Astrocyte (in vitro differentiated cells and primary cell): ENCODE data around the gene BCL2. TPM values are rescaled to one million over a fixed set of nuclear protein-coding genes. Genes with fewer than 3 reads are reported as not detected.

Source experiments
- DNase-seq: peaks from one replicate; pipeline ENCODE4 v3.0.0-alpha.2; 2010; ENCODE audit warnings: low read depth
- FAIRE-seq: peaks from 2 replicates; lab custom pipeline; 2011; peaks lifted over from hg19 to GRCh38; lab: Jason Lieb, UNC
- H2AFZ ChIP-seq: 2 replicates; pipeline ENCODE4 v1.6.0; 2012; ENCODE audit warnings: low read depth, low read length, inconsistent platforms
- H3K27ac ChIP-seq: 2 replicates; pipeline ENCODE4 v1.5.1; 2011; ENCODE audit warnings: low read depth, low read length, inconsistent platforms
- H3K27me3 ChIP-seq: 2 replicates; pipeline ENCODE4 v1.6.0; 2011; ENCODE audit warnings: low read length, inconsistent platforms; ENCODE audit not compliant: insufficient read depth
- H3K36me3 ChIP-seq: 2 replicates; pipeline ENCODE4 v1.5.1; 2011; ENCODE audit warnings: low read length, inconsistent platforms; ENCODE audit not compliant: insufficient read depth
- H3K4me1 ChIP-seq: 2 replicates; pipeline ENCODE4 v1.5.1; 2011; ENCODE audit warnings: low read length, inconsistent platforms; ENCODE audit not compliant: insufficient read depth
- H3K4me2 ChIP-seq: 2 replicates; pipeline ENCODE4 v1.6.0; 2012; ENCODE audit warnings: low read length, inconsistent platforms
- H3K4me3 ChIP-seq: 2 replicates; pipeline ENCODE4 v1.5.1; 2011; ENCODE audit warnings: low read depth, mild to moderate bottlenecking, low read length, inconsistent platforms; ENCODE audit not compliant: insufficient read depth
- H3K79me2 ChIP-seq: 2 replicates; pipeline ENCODE4 v1.6.0; 2012; ENCODE audit warnings: mild to moderate bottlenecking, low read length, inconsistent platforms; ENCODE audit not compliant: insufficient read depth
- H3K9ac ChIP-seq: 2 replicates; pipeline ENCODE4 v1.6.0; 2012; ENCODE audit warnings: mild to moderate bottlenecking, low read length, inconsistent platforms
- H3K9me3 ChIP-seq: 2 replicates; pipeline ENCODE4 v1.5.1; 2012; ENCODE audit warnings: low read depth, mild to moderate bottlenecking, low read length, inconsistent platforms; ENCODE audit not compliant: insufficient read depth
- H4K20me1 ChIP-seq: 2 replicates; pipeline ENCODE4 v1.6.0; 2012; ENCODE audit warnings: low read length, inconsistent platforms; ENCODE audit not compliant: insufficient read depth
- H3K27ac Mint-ChIP-seq: one replicate; pipeline ENCODE4 v1.8.0; 2021; ENCODE audit warnings: mild to moderate bottlenecking, mixed read lengths; ENCODE audit not compliant: unreplicated experiment
- H3K27me3 Mint-ChIP-seq: one replicate; pipeline ENCODE4 v1.8.0; 2021; ENCODE audit warnings: low read depth, mixed read lengths; ENCODE audit not compliant: unreplicated experiment
- H3K36me3 Mint-ChIP-seq: one replicate; pipeline ENCODE4 v1.8.0; 2021; ENCODE audit warnings: low read depth, mixed read lengths; ENCODE audit not compliant: unreplicated experiment
- H3K4me1 Mint-ChIP-seq: one replicate; pipeline ENCODE4 v1.8.0; 2021; ENCODE audit warnings: low read depth, mixed read lengths; ENCODE audit not compliant: unreplicated experiment
- H3K4me3 Mint-ChIP-seq: one replicate; pipeline ENCODE4 v1.8.0; 2021; ENCODE audit warnings: mild to moderate bottlenecking, moderate library complexity, mixed read lengths; ENCODE audit not compliant: unreplicated experiment
- H3K9me3 Mint-ChIP-seq: one replicate; pipeline ENCODE4 v1.8.0; 2021; ENCODE audit warnings: mild to moderate bottlenecking, mixed read lengths; ENCODE audit not compliant: unreplicated experiment
- EZH2 ChIP-seq: IDR thresholded peaks from 2 replicates; pipeline ENCODE4 v1.6.1; 2012; ENCODE audit warnings: mild to moderate bottlenecking, low read length, inconsistent platforms; ENCODE audit not compliant: insufficient read depth
- total RNA-seq: library from RNA; stranded (reverse); gene quantifications from 2 replicates; pipeline ENCODE4 v1.2.1, GENCODE V29; 2021
- TF ChIP-seq, protein P1 (sequence below): IDR thresholded peaks from 2 replicates; pipeline ENCODE4 v1.5.1; 2011; ENCODE audit warnings: low read depth, mild to moderate bottlenecking, inconsistent platforms, low read length, moderate library complexity; ENCODE audit not compliant: insufficient read depth

Gene BCL2
- total RNA-seq, 1 donor from 2014 or later = 1.7 TPM

DNA sequence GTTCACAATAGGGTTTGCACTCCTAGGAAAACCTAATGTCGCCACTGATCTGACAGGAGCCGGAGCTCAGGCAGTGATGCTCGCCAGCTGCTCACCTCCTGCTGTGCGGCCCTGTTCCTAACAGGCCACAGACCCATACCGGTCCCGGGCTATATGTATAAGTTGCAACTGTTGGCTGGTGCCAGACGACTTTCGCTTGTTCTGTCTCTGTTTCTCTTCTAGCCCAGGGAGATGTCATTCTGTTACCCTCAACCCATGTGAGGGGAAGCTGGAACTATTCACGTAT is 170.3 kb downstream of the BCL2 start:
- TF ChIP-seq, protein P1, sequence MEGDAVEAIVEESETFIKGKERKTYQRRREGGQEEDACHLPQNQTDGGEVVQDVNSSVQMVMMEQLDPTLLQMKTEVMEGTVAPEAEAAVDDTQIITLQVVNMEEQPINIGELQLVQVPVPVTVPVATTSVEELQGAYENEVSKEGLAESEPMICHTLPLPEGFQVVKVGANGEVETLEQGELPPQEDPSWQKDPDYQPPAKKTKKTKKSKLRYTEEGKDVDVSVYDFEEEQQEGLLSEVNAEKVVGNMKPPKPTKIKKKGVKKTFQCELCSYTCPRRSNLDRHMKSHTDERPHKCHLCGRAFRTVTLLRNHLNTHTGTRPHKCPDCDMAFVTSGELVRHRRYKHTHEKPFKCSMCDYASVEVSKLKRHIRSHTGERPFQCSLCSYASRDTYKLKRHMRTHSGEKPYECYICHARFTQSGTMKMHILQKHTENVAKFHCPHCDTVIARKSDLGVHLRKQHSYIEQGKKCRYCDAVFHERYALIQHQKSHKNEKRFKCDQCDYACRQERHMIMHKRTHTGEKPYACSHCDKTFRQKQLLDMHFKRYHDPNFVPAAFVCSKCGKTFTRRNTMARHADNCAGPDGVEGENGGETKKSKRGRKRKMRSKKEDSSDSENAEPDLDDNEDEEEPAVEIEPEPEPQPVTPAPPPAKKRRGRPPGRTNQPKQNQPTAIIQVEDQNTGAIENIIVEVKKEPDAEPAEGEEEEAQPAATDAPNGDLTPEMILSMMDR = no peak
- no peak for TF ChIP-seq EZH2
- no peak overlapping the region for H3K27ac ChIP-seq
- Mint-ChIP-seq H3K36me3 (no peaks in the 10 kb centered on the region), H3K27ac (no peak overlapping the region), H3K4me1 (no peaks in the 10 kb centered on the region), H3K9me3 (peaks cover 2% of the 10 kb centered on the region), H3K27me3 (peaks cover 23% of the 10 kb centered on the region), H3K4me3 (no peak overlapping the region)
- H3K9ac ChIP-seq = no peak overlapping the region
- H3K79me2 ChIP-seq = no peaks in the 10 kb centered on the region
- no peaks in the 10 kb centered on the region for H3K9me3 ChIP-seq
- H3K4me2 ChIP-seq = no peak overlapping the region
- H3K27me3 ChIP-seq = no peaks in the 10 kb centered on the region
- no peaks in the 10 kb centered on the region for H4K20me1 ChIP-seq
- FAIRE-seq (no peak), DNase-seq (no peak)
- no peak overlapping the region for H2AFZ ChIP-seq
- H3K36me3 ChIP-seq = no peaks in the 10 kb centered on the region
- no peaks in the 10 kb centered on the region for H3K4me1 ChIP-seq
- no peak overlapping the region for H3K4me3 ChIP-seq

DNA sequence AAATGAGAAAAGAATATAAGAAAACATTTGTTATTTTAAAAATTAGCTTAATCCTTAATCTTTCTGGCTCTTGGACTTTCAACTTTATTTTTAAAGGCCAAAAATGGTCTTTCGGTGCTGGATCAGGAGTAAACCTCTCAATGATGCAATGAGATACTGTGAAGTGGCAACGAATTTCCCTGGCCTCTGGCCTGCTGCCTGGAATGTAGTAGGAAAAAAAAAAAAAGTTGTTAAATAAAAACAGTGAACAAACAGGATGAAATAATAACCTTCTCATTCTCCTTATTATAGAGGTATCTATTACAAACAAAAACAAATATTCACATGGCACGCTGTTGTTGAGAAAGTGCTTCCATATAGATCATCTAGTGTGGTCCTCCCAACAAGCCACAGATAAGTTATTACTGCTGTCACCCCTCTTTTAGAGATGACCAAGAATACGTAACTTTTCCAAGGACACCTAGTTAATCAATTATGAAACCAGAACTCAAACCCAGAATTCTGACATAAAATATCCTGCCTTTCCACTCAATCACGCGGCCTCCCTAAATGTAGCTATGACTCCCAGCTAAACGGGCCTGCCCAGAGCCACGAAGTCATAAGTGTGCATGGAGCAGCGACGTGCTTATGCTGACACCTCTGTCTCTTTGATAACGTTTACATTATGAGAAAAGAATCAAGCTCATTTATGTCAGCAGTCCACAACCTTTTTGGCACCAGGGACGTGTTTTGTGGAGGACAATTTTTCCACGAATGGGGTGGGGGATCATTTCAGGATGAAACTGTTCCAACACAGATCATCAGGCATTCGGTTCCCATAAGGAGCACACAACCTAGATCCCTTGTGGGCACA is 170.9 kb downstream of the BCL2 start:
- H3K4me3 Mint-ChIP-seq = no peak overlapping the region
- H3K79me2 ChIP-seq = no peaks in the 10 kb centered on the region
- H3K9me3 Mint-ChIP-seq = no peaks in the 10 kb centered on the region
- no peak for FAIRE-seq
- H3K36me3 Mint-ChIP-seq = no peaks in the 10 kb centered on the region
- H2AFZ ChIP-seq = no peak overlapping the region
- no peak overlapping the region for H3K4me2 ChIP-seq
- no peaks in the 10 kb centered on the region for H3K4me1 Mint-ChIP-seq
- no peak for TF ChIP-seq EZH2
- TF ChIP-seq, protein P1 = no peak
- H3K27ac ChIP-seq = no peak overlapping the region
- no peaks in the 10 kb centered on the region for H3K4me1 ChIP-seq
- no peak overlapping the region for H3K4me3 ChIP-seq
- no peaks in the 10 kb centered on the region for H3K36me3 ChIP-seq
- no peak overlapping the region for H3K9ac ChIP-seq
- H4K20me1 ChIP-seq = no peaks in the 10 kb centered on the region
- H3K27me3 Mint-ChIP-seq = peaks cover 21% of the 10 kb centered on the region
- H3K27me3 ChIP-seq = peaks cover 2% of the 10 kb centered on the region
- peak; percentile 11 for DNase-seq
- H3K9me3 ChIP-seq = no peaks in the 10 kb centered on the region
- no peak overlapping the region for H3K27ac Mint-ChIP-seq

DNA sequence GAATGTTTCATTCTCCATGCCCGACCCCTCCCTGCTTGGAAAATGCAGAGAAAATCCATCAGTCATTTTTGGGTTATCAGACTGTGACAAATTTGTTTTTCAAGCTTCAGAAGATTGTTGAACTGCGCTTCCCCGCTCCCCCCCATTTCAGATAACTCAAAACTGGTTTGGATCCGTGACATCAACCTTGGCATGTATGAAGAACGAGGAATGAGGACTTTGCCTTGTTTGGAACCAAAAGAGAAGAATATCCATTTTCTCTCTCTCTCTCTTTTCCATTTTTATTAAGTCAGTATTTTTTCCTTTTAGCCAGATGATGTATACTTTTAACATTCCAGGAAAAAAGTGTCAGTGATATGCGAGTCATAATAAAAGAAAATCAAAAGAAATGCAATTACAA is 171.6 kb downstream of the BCL2 start:
- Mint-ChIP-seq H3K4me3 (no peak overlapping the region), H3K36me3 (no peaks in the 10 kb centered on the region), H3K27me3 (peaks cover 16% of the 10 kb centered on the region), H3K27ac (peak overlapping the region; percentile 72), H3K9me3 (no peaks in the 10 kb centered on the region), H3K4me1 (no peaks in the 10 kb centered on the region)
- FAIRE-seq (no peak), DNase-seq (no peak)
- H3K27ac ChIP-seq = no peak overlapping the region
- TF ChIP-seq EZH2 = no peak
- TF ChIP-seq, protein P1 = no peak
- no peaks in the 10 kb centered on the region for H3K36me3 ChIP-seq
- no peaks in the 10 kb centered on the region for H3K9me3 ChIP-seq
- H4K20me1 ChIP-seq = no peaks in the 10 kb centered on the region
- no peaks in the 10 kb centered on the region for H3K79me2 ChIP-seq
- no peak overlapping the region for H3K4me2 ChIP-seq
- H3K4me3 ChIP-seq = no peak overlapping the region
- peaks cover 4% of the 10 kb centered on the region for H3K27me3 ChIP-seq
- H2AFZ ChIP-seq = no peak overlapping the region
- H3K4me1 ChIP-seq = no peaks in the 10 kb centered on the region
- H3K9ac ChIP-seq = no peak overlapping the region
